Keratinocyte (primary cell): ENCODE results near the gene PRKAG1. TPM values are rescaled to one million over a fixed set of nuclear protein-coding genes. Genes with fewer than 3 reads are reported as not detected.

Source experiments
- DNase-seq: peaks from one replicate; pipeline ENCODE4 v3.0.0-alpha.2; 2011; ENCODE audit warnings: low read depth, missing footprints, low spot score
- FAIRE-seq: peaks from 2 replicates; lab custom pipeline; 2011; peaks lifted over from hg19 to GRCh38; lab: Jason Lieb, UNC
- H2AFZ ChIP-seq: 2 replicates; pipeline ENCODE4 v1.6.0; 2012; ENCODE audit warnings: low read length, control low read depth, inconsistent platforms; ENCODE audit not compliant: control insufficient read depth
- H3K27ac ChIP-seq: 2 replicates; pipeline ENCODE4 v1.5.1; 2011; ENCODE audit warnings: low read length; ENCODE audit not compliant: control insufficient read depth, insufficient read depth
- H3K27me3 ChIP-seq: 3 replicates; pipeline ENCODE4 v1.6.0; 2011; ENCODE audit warnings: low read length; ENCODE audit not compliant: control insufficient read depth, insufficient read depth; ENCODE audit errors: extremely low read depth
- H3K36me3 ChIP-seq, 2 experiments: 2 replicates in 1 of 2; 3 replicates in 1 of 2; pipeline ENCODE4 v1.5.1; 2011; ENCODE audit warnings: low read length in 2 of 2, mild to moderate bottlenecking in 1 of 2; ENCODE audit not compliant: control insufficient read depth in 2 of 2, insufficient read depth in 2 of 2; ENCODE audit errors: extremely low read depth in 1 of 2
- H3K4me1 ChIP-seq: 3 replicates; pipeline ENCODE4 v1.5.1; 2011; ENCODE audit warnings: low read length; ENCODE audit not compliant: control insufficient read depth, insufficient read depth; ENCODE audit errors: extremely low read depth
- H3K4me2 ChIP-seq: 3 replicates; pipeline ENCODE4 v1.6.0; 2011; ENCODE audit warnings: low read depth, low read length; ENCODE audit not compliant: control insufficient read depth, insufficient read depth; ENCODE audit errors: extremely low read depth
- H3K4me3 ChIP-seq, 3 experiments: fragments of 200-600 bp in 1 of 3; sonication (generic) in 1 of 3; 2 replicates in 2 of 3; 3 replicates in 1 of 3; pipeline ENCODE4 v1.5.1; 2011 to 2016; ENCODE audit warnings: low read length in 3 of 3, mild to moderate bottlenecking in 3 of 3, control low read depth in 2 of 3, inconsistent platforms in 1 of 3, low read depth in 1 of 3, mixed read lengths in 1 of 3, mixed run types in 1 of 3, moderate library complexity in 1 of 3; ENCODE audit not compliant: control insufficient read depth in 2 of 3, insufficient read depth in 2 of 3; ENCODE audit errors: extremely low read depth in 1 of 3
- H3K79me2 ChIP-seq: 2 replicates; pipeline ENCODE4 v1.6.0; 2012; ENCODE audit warnings: low read length; ENCODE audit not compliant: control insufficient read depth, insufficient read depth
- H3K9ac ChIP-seq: 3 replicates; pipeline ENCODE4 v1.6.0; 2011; ENCODE audit warnings: low read length; ENCODE audit not compliant: control insufficient read depth, insufficient read depth; ENCODE audit errors: extremely low read depth
- H3K9me1 ChIP-seq: 3 replicates; pipeline ENCODE4 v1.6.0; 2011; ENCODE audit warnings: low read length; ENCODE audit not compliant: control insufficient read depth, insufficient read depth; ENCODE audit errors: extremely low read depth
- H3K9me3 ChIP-seq: 2 replicates; pipeline ENCODE4 v1.5.1; 2012; ENCODE audit warnings: low read depth, low read length; ENCODE audit not compliant: control insufficient read depth
- H4K20me1 ChIP-seq: 3 replicates; pipeline ENCODE4 v1.6.0; 2011; ENCODE audit warnings: low read length; ENCODE audit not compliant: control insufficient read depth, insufficient read depth; ENCODE audit errors: extremely low read depth
- CTCF ChIP-seq, 3 experiments: IDR thresholded peaks in 1 of 3; conservative IDR thresholded peaks in 1 of 3; optimal IDR thresholded peaks in 1 of 3; 2 replicates in 2 of 3; 3 replicates in 1 of 3; pipeline versions ENCODE3 to v1.5.1; 2011; ENCODE audit warnings: low read length in 3 of 3, mild to moderate bottlenecking in 3 of 3, moderate library complexity in 2 of 3, control low read depth in 1 of 3, inconsistent platforms in 1 of 3; ENCODE audit not compliant: insufficient read depth in 2 of 3; ENCODE audit errors: extremely low read depth in 1 of 3
- EZH2 ChIP-seq: IDR thresholded peaks from one replicate; pipeline ENCODE4 v1.6.1; 2012; ENCODE audit warnings: inconsistent platforms, mild to moderate bottlenecking, low read length, moderate library complexity
- dilution Hi-C: fragments of 300-500 bp; cut with MboI; formaldehyde crosslinking; loops from one replicate; pipeline ENCODE4 v1.7.0; 2020; ENCODE audit warnings: low sequenced_read_pairs; ENCODE audit not compliant: extremely low pct_ligation_motif_present
- polyA plus RNA-seq, 5 experiments: library from polyadenylated mRNA; depleted of rRNA in 3 of 5; stranded (reverse) in 3 of 5; stranded (forward) in 1 of 5; unstranded in 1 of 5; fragments of >200 nt; gene quantifications; 1 replicate in 1 of 5; 2 replicates in 3 of 5; 3 replicates in 1 of 5; pipeline versions ENCODE4 v1.2.1 to v1.2.3, GENCODE V29; 2011 to 2012; ENCODE audit warnings: missing spikeins in 2 of 5, low read depth in 1 of 5, low replicate concordance in 1 of 5

Gene PRKAG1
- polyA plus RNA-seq, 1 donor (not counting 4 experiments of a cell fraction or from before 2014, with no cell fraction given) = 125 TPM

GRCh38 chr12:49055092-49055491, 36.5 kb upstream of the PRKAG1 start:
- FAIRE-seq (no peak), DNase-seq (no peak)
- Histone ChIP-seq H3K79me2 (peaks cover 86% of the 10 kb centered on the region), H3K4me2 (no peak overlapping the region), H3K4me3 (no peak overlapping the region), H3K9me3 (no peaks in the 10 kb centered on the region), H3K36me3 (peaks cover 40 to 54% of the 10 kb centered on the region in 2 experiments), H3K4me1 (peaks cover 28% of the 10 kb centered on the region), H3K27ac (no peak overlapping the region), H3K9me1 (peaks cover 3% of the 10 kb centered on the region), H3K9ac (no peak overlapping the region), H3K27me3 (no peaks in the 10 kb centered on the region), H2AFZ (no peak overlapping the region), H4K20me1 (peaks cover 33% of the 10 kb centered on the region)
- TF ChIP-seq CTCF (optimal IDR thresholded peaks at IDR 0.05 in 1 of 3, IDR thresholded peaks at IDR 0.05 in 1 of 3, conservative IDR thresholded peaks at IDR 0.05 in 1 of 3; ENCODE audit: extremely low read depth in 1 of 3, insufficient read depth in 2 of 3, low read length in 3 of 3) = no peak
- dilution Hi-C loops = no loop called here

- no peak for TF ChIP-seq EZH2
- TF ChIP-seq CTCF (optimal IDR thresholded peaks at IDR 0.05 in 1 of 3, IDR thresholded peaks at IDR 0.05 in 1 of 3, conservative IDR thresholded peaks at IDR 0.05 in 1 of 3; ENCODE audit: extremely low read depth in 1 of 3, insufficient read depth in 2 of 3, low read length in 3 of 3) = no peak
- H3K27me3 ChIP-seq = no peaks in the 10 kb centered on the region
- peaks cover 32% of the 10 kb centered on the region for H3K4me1 ChIP-seq
- H4K20me1 ChIP-seq = peaks cover 37% of the 10 kb centered on the region
- no peak overlapping the region for H3K4me3 ChIP-seq
- H3K9me3 ChIP-seq = no peaks in the 10 kb centered on the region
- dilution Hi-C loops = no loop called here
- H3K27ac ChIP-seq = no peak overlapping the region
- H3K9ac ChIP-seq = no peak overlapping the region
- no peak overlapping the region for H3K4me2 ChIP-seq
- DNase-seq (no peak), FAIRE-seq (no peak)
- H2AFZ ChIP-seq = no peak overlapping the region
- H3K36me3 ChIP-seq = peaks cover 45 to 59% of the 10 kb centered on the region in 2 experiments
- peaks cover 3% of the 10 kb centered on the region for H3K9me1 ChIP-seq
- H3K79me2 ChIP-seq = peaks cover 80% of the 10 kb centered on the region
Measured at GRCh38 chr12:49054524-49054923, 35.9 kb upstream of the PRKAG1 start.
